Caco-2 (cell line): ENCODE data around the gene TFAP2C. TPM values are rescaled to one million over a fixed set of nuclear protein-coding genes. Genes with fewer than 3 reads are reported as not detected.

ENCODE experiments used
- BruUV-seq: library from RNA; stranded (reverse); fragments of 400-500 nt; replicated peaks from 2 replicates; lab custom pipeline; 2021; lab: Mats Ljungman, UMichigan
- CTCF ChIA-PET: fragments of 300-600 bp; sonication (Branson Sonifier 250); formaldehyde crosslinking; loops from one replicate; lab custom pipeline; 2022; ENCODE audit warnings: antibody characterized with exemption; lab: Charles Lee
- POLR2A ChIA-PET: fragments of 300-600 bp; sonication (Branson Sonifier 250); formaldehyde crosslinking; loops from one replicate; lab custom pipeline; 2022; ENCODE audit warnings: antibody characterized with exemption; lab: Charles Lee
- DNase-seq, 2 experiments: peaks; one replicate each; pipeline versions ENCODE4 v3.0.0 to v3.0.0-alpha.2; 2020 to 2022
- H3K27me3 ChIP-seq: replicated peaks from 2 replicates; pipeline ENCODE4 v1.6.0; 2011; ENCODE audit warnings: low read length; ENCODE audit not compliant: control insufficient read depth, insufficient read depth
- H3K36me3 ChIP-seq: 2 replicates; pipeline ENCODE4 v1.5.1; 2011; ENCODE audit warnings: low read length; ENCODE audit not compliant: control insufficient read depth, insufficient read depth
- H3K4me1 ChIP-seq: fragments of 250-450 bp; sonication (Bioruptor Pico); 2 replicates; pipeline ENCODE4 v1.5.1; 2020; ENCODE audit warnings: mild to moderate bottlenecking
- H3K4me3 ChIP-seq: 2 replicates; pipeline ENCODE4 v1.5.1; 2011; ENCODE audit warnings: low read depth, mild to moderate bottlenecking, control low read depth, low read length
- H3K9me3 ChIP-seq: fragments of 250-450 bp; sonication (Bioruptor Pico); 2 replicates; pipeline ENCODE4 v1.5.1; 2020; ENCODE audit warnings: mild to moderate bottlenecking, moderate library complexity
- H3K27ac Mint-ChIP-seq: one replicate; pipeline ENCODE4 v1.8.0; 2022; ENCODE audit warnings: mixed read lengths; ENCODE audit not compliant: unreplicated experiment
- H3K27me3 Mint-ChIP-seq: one replicate; pipeline ENCODE4 v1.8.0; 2022; ENCODE audit warnings: mixed read lengths; ENCODE audit not compliant: insufficient read depth, unreplicated experiment
- H3K36me3 Mint-ChIP-seq: one replicate; pipeline ENCODE4 v1.8.0; 2022; ENCODE audit warnings: mild to moderate bottlenecking, mixed read lengths; ENCODE audit not compliant: insufficient read depth, unreplicated experiment
- H3K4me1 Mint-ChIP-seq: one replicate; pipeline ENCODE4 v1.8.0; 2022; ENCODE audit warnings: low read depth, mixed read lengths; ENCODE audit not compliant: unreplicated experiment
- H3K4me3 Mint-ChIP-seq: one replicate; pipeline ENCODE4 v1.8.0; 2022; ENCODE audit warnings: mild to moderate bottlenecking, moderate library complexity, mixed read lengths; ENCODE audit not compliant: unreplicated experiment
- H3K9me3 Mint-ChIP-seq: one replicate; pipeline ENCODE4 v1.8.0; 2022; ENCODE audit warnings: mixed read lengths; ENCODE audit not compliant: unreplicated experiment
- CTCF ChIP-seq, 2 experiments: fragments of 200-600 bp in 1 of 2; IDR thresholded peaks; 1 replicate in 1 of 2; 2 replicates in 1 of 2; pipeline versions ENCODE4 v1.5.1 to v1.8.0; 2011 to 2022; ENCODE audit warnings: antibody characterized with exemption in 1 of 2, control low read depth in 1 of 2, inconsistent platforms in 1 of 2, low read depth in 1 of 2, low read length in 1 of 2, mild to moderate bottlenecking in 1 of 2, moderate library complexity in 1 of 2; ENCODE audit not compliant: insufficient read depth in 1 of 2, severe bottlenecking in 1 of 2, unreplicated experiment in 1 of 2
- intact Hi-C: fragments of 100-400 bp; cut with micrococcal nuclease; formaldehyde crosslinking; loops from one replicate; pipeline ENCODE4 v1.10.0; 2022; ENCODE audit not compliant: unreplicated experiment
- total RNA-seq: library from RNA; stranded (reverse); gene quantifications from 2 replicates; pipeline ENCODE4 v1.2.3, GENCODE V29; 2022

Gene TFAP2C
- total RNA-seq, 1 experiment from 2014 or later, result 27.9 TPM

- Histone ChIP-seq H3K4me1 (0 out of 2 replicates have a peak, but pooled peaks cover 5% of the 10 kb centered on the region), H3K4me3 (no peak overlapping the region), H3K27me3 (no peaks in the 10 kb centered on the region), H3K9me3 (no peaks in the 10 kb centered on the region), H3K36me3 (no peaks in the 10 kb centered on the region)
- TF ChIP-seq CTCF (IDR thresholded peaks at IDR 0.05; ENCODE audit: insufficient read depth in 1 of 2, low read depth in 1 of 2, low read length in 1 of 2, severe bottlenecking in 1 of 2, unreplicated experiment in 1 of 2), result no peak
- no peak for DNase-seq
- Mint-ChIP-seq H3K4me3 (no peak overlapping the region), H3K27ac (no peak overlapping the region), H3K4me1 (peaks cover 7% of the 10 kb centered on the region), H3K9me3 (no peaks in the 10 kb centered on the region), H3K27me3 (no peaks in the 10 kb centered on the region), H3K36me3 (peaks cover 16% of the 10 kb centered on the region)
- no TSS peak for BruUV-seq
- POLR2A ChIA-PET, result no interaction called here
- CTCF ChIA-PET, result interaction anchor here (0.7 kb wide), 1 partner anchor 95 kb away, joined by 4 read pairs; no protein-coding TSS in a partner anchor
- intact Hi-C loops, result loop anchor here (5.0 kb wide), 1 partner anchor 347 kb away; no protein-coding TSS in a partner anchor
Measured at GRCh38 chr20:56624786-56625681, 4.1 kb upstream of the TFAP2C start.

- Histone ChIP-seq H3K27me3 (no peaks in the 10 kb centered on the region), H3K4me1 (peaks cover 11% of the 10 kb centered on the region; the same call in 1 of the 2 replicates), H3K4me3 (no peak overlapping the region), H3K9me3 (no peaks in the 10 kb centered on the region), H3K36me3 (no peaks in the 10 kb centered on the region)
- no peaks in the 10 kb centered on the region for H3K27me3 Mint-ChIP-seq
- CTCF ChIA-PET, result no interaction called here
- H3K4me1 Mint-ChIP-seq, result peaks cover 7% of the 10 kb centered on the region
- intact Hi-C loops, result loop anchor here (5.0 kb wide), 1 partner anchor 346 kb away; no protein-coding TSS in a partner anchor
- DNase-seq, result no peak
- BruUV-seq, result no TSS peak
- POLR2A ChIA-PET, result no interaction called here
- no peaks in the 10 kb centered on the region for H3K9me3 Mint-ChIP-seq
- TF ChIP-seq CTCF (IDR thresholded peaks at IDR 0.05; ENCODE audit: insufficient read depth in 1 of 2, low read depth in 1 of 2, low read length in 1 of 2, severe bottlenecking in 1 of 2, unreplicated experiment in 1 of 2), result no peak
- H3K4me3 Mint-ChIP-seq, result no peak overlapping the region
- H3K36me3 Mint-ChIP-seq, result peaks cover 18% of the 10 kb centered on the region
- H3K27ac Mint-ChIP-seq, result no peak overlapping the region
Measured at GRCh38 chr20:56625837-56626236, 3.3 kb upstream of the TFAP2C start.

- DNase-seq, result no peak
- no TSS peak for BruUV-seq
- intact Hi-C loops, result loop anchor here (5.0 kb wide), 1 partner anchor 346 kb away; no protein-coding TSS in a partner anchor
- ChIA-PET POLR2A (interaction anchor here (0.6 kb wide), 1 partner anchor 47 kb away, joined by 6 read pairs; no protein-coding TSS in a partner anchor), CTCF (no interaction called here)
- no peaks in the 10 kb centered on the region for H3K27me3 ChIP-seq
- Mint-ChIP-seq H3K27ac (no peak overlapping the region), H3K27me3 (no peaks in the 10 kb centered on the region), H3K36me3 (peaks cover 25% of the 10 kb centered on the region), H3K4me3 (no peak overlapping the region), H3K9me3 (no peaks in the 10 kb centered on the region), H3K4me1 (peaks cover 7% of the 10 kb centered on the region)
- peak in 1 of 2 experiments; percentile 69 for TF ChIP-seq CTCF (IDR thresholded peaks at IDR 0.05; ENCODE audit: insufficient read depth in 1 of 2, low read depth in 1 of 2, low read length in 1 of 2, severe bottlenecking in 1 of 2, unreplicated experiment in 1 of 2)
- H3K4me3 ChIP-seq, result no peak overlapping the region
- peaks cover 11% of the 10 kb centered on the region; the same call in 1 of the 2 replicates for H3K4me1 ChIP-seq
- no peaks in the 10 kb centered on the region for H3K36me3 ChIP-seq
- H3K9me3 ChIP-seq, result no peaks in the 10 kb centered on the region
Measured at GRCh38 chr20:56626367-56627121, 2.6 kb upstream of the TFAP2C start.
